Measurements from ENCODE around the gene DLG2.
"Not testable (repeated sequence)": the region's sequence is repeated elsewhere in the genome, so short reads cannot be mapped to it uniquely, and the experiment has no call there.

The DLG2 gene

GRCh38 chr11:85021058-85021457, 606.1 kb downstream of the DLG2 start:
- no peak overlapping the region for H3K4me3 ChIP-seq (ENCODE audit: low read length)
- H3K4me1 ChIP-seq (ENCODE audit: low read length), result no peaks in the 10 kb centered on the region
- H3K9me3 ChIP-seq (replicated peaks; ENCODE audit: insufficient read depth, low read length), result no peaks in the 10 kb centered on the region
- H3F3A ChIP-seq (ENCODE audit: insufficient read depth, low read length), result no peaks in the 10 kb centered on the region
- H3K27ac ChIP-seq (ENCODE audit: low read length), result no peak overlapping the region
- no peaks in the 10 kb centered on the region for H4K20me1 ChIP-seq (ENCODE audit: insufficient read depth, low read length)
- DNase-seq, result no peak
- no peak overlapping the region for H3K4me2 ChIP-seq (ENCODE audit: low read depth, low read length)
- H3K9ac ChIP-seq (ENCODE audit: low read length), result no peak overlapping the region
- no peaks in the 10 kb centered on the region for H3K9me2 ChIP-seq (replicated peaks; ENCODE audit: insufficient read depth, low read length)
- TF ChIP-seq EZH2 (optimal IDR thresholded peaks at IDR 0.05; ENCODE audit: low read depth, low read length), result no peak
- no peak for TF ChIP-seq EZH2phosphoT487 (IDR thresholded peaks at IDR 0.05; ENCODE audit: low read length)
- TF ChIP-seq CTCF (IDR thresholded peaks at IDR 0.05; ENCODE audit: low read length), result no peak
- H2AFZ ChIP-seq (ENCODE audit: low read length), result no peak overlapping the region
- H3K79me2 ChIP-seq (ENCODE audit: low read length), result no peaks in the 10 kb centered on the region
- H3K27me3 ChIP-seq (replicated peaks; ENCODE audit: insufficient read depth, low read length), result no peaks in the 10 kb centered on the region
- H3K36me3 ChIP-seq (replicated peaks; ENCODE audit: insufficient read depth, low read length), result no peaks in the 10 kb centered on the region

- DNase-seq, result peak; percentile 11
- H3K4me2 ChIP-seq (ENCODE audit: low read depth, low read length), result no peak overlapping the region
- H3K36me3 ChIP-seq (replicated peaks; ENCODE audit: insufficient read depth, low read length), result no peaks in the 10 kb centered on the region
- H3K9ac ChIP-seq (ENCODE audit: low read length), result no peak overlapping the region
- H4K20me1 ChIP-seq (ENCODE audit: insufficient read depth, low read length), result no peaks in the 10 kb centered on the region
- H3K9me2 ChIP-seq (replicated peaks; ENCODE audit: insufficient read depth, low read length), result no peaks in the 10 kb centered on the region
- no peak for TF ChIP-seq EZH2phosphoT487 (IDR thresholded peaks at IDR 0.05; ENCODE audit: low read length)
- TF ChIP-seq EZH2 (optimal IDR thresholded peaks at IDR 0.05; ENCODE audit: low read depth, low read length), result no peak
- TF ChIP-seq CTCF (IDR thresholded peaks at IDR 0.05; ENCODE audit: low read length), result peak; percentile 39
- no peaks in the 10 kb centered on the region for H3K27me3 ChIP-seq (replicated peaks; ENCODE audit: insufficient read depth, low read length)
- H3K4me1 ChIP-seq (ENCODE audit: low read length), result no peaks in the 10 kb centered on the region
- H3K79me2 ChIP-seq (ENCODE audit: low read length), result no peaks in the 10 kb centered on the region
- H2AFZ ChIP-seq (ENCODE audit: low read length), result no peak overlapping the region
- H3F3A ChIP-seq (ENCODE audit: insufficient read depth, low read length), result no peaks in the 10 kb centered on the region
- no peak overlapping the region for H3K27ac ChIP-seq (ENCODE audit: low read length)
- no peak overlapping the region for H3K4me3 ChIP-seq (ENCODE audit: low read length)
- no peaks in the 10 kb centered on the region for H3K9me3 ChIP-seq (replicated peaks; ENCODE audit: insufficient read depth, low read length)
These were observed 633.8 kb downstream of the DLG2 start for GRCh38 chr11:84993386-84993785.

- no peaks in the 10 kb centered on the region for H4K20me1 ChIP-seq (ENCODE audit: insufficient read depth, low read length)
- no peak for DNase-seq
- H3K79me2 ChIP-seq (ENCODE audit: low read length), result no peaks in the 10 kb centered on the region
- H3K27me3 ChIP-seq (replicated peaks; ENCODE audit: insufficient read depth, low read length), result no peaks in the 10 kb centered on the region
- H2AFZ ChIP-seq (ENCODE audit: low read length), result no peak overlapping the region
- no peak for TF ChIP-seq CTCF (IDR thresholded peaks at IDR 0.05; ENCODE audit: low read length)
- no peak for TF ChIP-seq EZH2phosphoT487 (IDR thresholded peaks at IDR 0.05; ENCODE audit: low read length)
- no peak for TF ChIP-seq EZH2 (optimal IDR thresholded peaks at IDR 0.05; ENCODE audit: low read depth, low read length)
- no peaks in the 10 kb centered on the region for H3K4me1 ChIP-seq (ENCODE audit: low read length)
- no peaks in the 10 kb centered on the region for H3F3A ChIP-seq (ENCODE audit: insufficient read depth, low read length)
- H3K9me3 ChIP-seq (replicated peaks; ENCODE audit: insufficient read depth, low read length), result no peaks in the 10 kb centered on the region
- no peaks in the 10 kb centered on the region for H3K9me2 ChIP-seq (replicated peaks; ENCODE audit: insufficient read depth, low read length)
- no peak overlapping the region for H3K27ac ChIP-seq (ENCODE audit: low read length)
- no peak overlapping the region for H3K4me3 ChIP-seq (ENCODE audit: low read length)
- no peak overlapping the region for H3K9ac ChIP-seq (ENCODE audit: low read length)
- no peaks in the 10 kb centered on the region for H3K36me3 ChIP-seq (replicated peaks; ENCODE audit: insufficient read depth, low read length)
- H3K4me2 ChIP-seq (ENCODE audit: low read depth, low read length), result no peak overlapping the region
These were observed 637.0 kb downstream of the DLG2 start for GRCh38 chr11:84990141-84990540.

- not testable (repeated sequence) for H3K9me2 ChIP-seq (replicated peaks; ENCODE audit: insufficient read depth, low read length); H4K20me1 ChIP-seq (ENCODE audit: insufficient read depth, low read length); H3K79me2 ChIP-seq (ENCODE audit: low read length); H3F3A ChIP-seq (ENCODE audit: insufficient read depth, low read length); H3K4me1 ChIP-seq (ENCODE audit: low read length); H3K9ac ChIP-seq (ENCODE audit: low read length); H3K4me3 ChIP-seq (ENCODE audit: low read length); H3K27ac ChIP-seq (ENCODE audit: low read length); H3K4me2 ChIP-seq (ENCODE audit: low read depth, low read length); H3K27me3 ChIP-seq (replicated peaks; ENCODE audit: insufficient read depth, low read length); H3K9me3 ChIP-seq (replicated peaks; ENCODE audit: insufficient read depth, low read length); DNase-seq; H3K36me3 ChIP-seq (replicated peaks; ENCODE audit: insufficient read depth, low read length); H2AFZ ChIP-seq (ENCODE audit: low read length)
These were observed 639.4 kb downstream of the DLG2 start for GRCh38 chr11:84987686-84988187.

Data from MM.1S (cell line).